Liver (tissue), 3 donors: ENCODE data around the gene ZNF557.

Experiments
- CTCF ChIP-seq: fragments of 150-350 bp; IDR thresholded peaks from 2 replicates; pipeline ENCODE4 v1.5.1; 2017; ENCODE audit warnings: improper control_type of control experiment, low read depth, low read length; ENCODE audit not compliant: missing input control
- EGR1 ChIP-seq, 2 donors: IDR thresholded peaks; 2 replicates each; pipeline ENCODE4 v1.6.1; 2016 to 2018; ENCODE audit warnings: antibody characterized with exemption in 2 of 2, low read depth in 2 of 2
- FOXA1 ChIP-seq: IDR thresholded peaks from 2 replicates; pipeline ENCODE4 v1.6.1; 2016; ENCODE audit warnings: antibody characterized with exemption
- GABPA ChIP-seq, 2 donors: IDR thresholded peaks in 1 of 2; conservative IDR thresholded peaks in 1 of 2; 2 replicates each; pipeline ENCODE4 v1.6.1; 2016; ENCODE audit warnings: antibody characterized with exemption in 2 of 2, mild to moderate bottlenecking in 1 of 2, moderate library complexity in 1 of 2
- JUND ChIP-seq, 2 donors: IDR thresholded peaks; 2 replicates each; pipeline ENCODE4 v1.6.1; 2016; ENCODE audit warnings: antibody characterized with exemption in 2 of 2
- REST ChIP-seq: IDR thresholded peaks from 2 replicates; pipeline ENCODE4 v1.6.1; 2016; ENCODE audit warnings: antibody characterized with exemption, mild to moderate bottlenecking
- YY1 ChIP-seq: IDR thresholded peaks from 2 replicates; pipeline ENCODE4 v1.6.1; 2016; ENCODE audit warnings: antibody characterized with exemption, mild to moderate bottlenecking
- TF ChIP-seq, protein P1 (sequence below): IDR thresholded peaks from 2 replicates; pipeline ENCODE4 v1.6.1; 2016; ENCODE audit warnings: antibody characterized with exemption
- TF ChIP-seq, protein P2 (sequence below): IDR thresholded peaks from 2 replicates; pipeline ENCODE4 v1.6.1; 2016; ENCODE audit warnings: antibody characterized with exemption
- donor health status: healthy.
- donor health status: healthy.

GRCh38 chr19:7119582-7119981 lies 50.1 kb downstream of the ZNF557 start:
- no peak for TF ChIP-seq GABPA (IDR thresholded peaks at IDR 0.05 in 1 of 2, conservative IDR thresholded peaks at IDR 0.05 in 1 of 2)
- TF ChIP-seq CTCF: no peak
- no peak for TF ChIP-seq JUND (IDR thresholded peaks at IDR 0.05)
- TF ChIP-seq REST: no peak
- TF ChIP-seq, protein P1, sequence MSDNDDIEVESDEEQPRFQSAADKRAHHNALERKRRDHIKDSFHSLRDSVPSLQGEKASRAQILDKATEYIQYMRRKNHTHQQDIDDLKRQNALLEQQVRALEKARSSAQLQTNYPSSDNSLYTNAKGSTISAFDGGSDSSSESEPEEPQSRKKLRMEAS: no peak
- no peak for TF ChIP-seq FOXA1
- TF ChIP-seq, protein P2, sequence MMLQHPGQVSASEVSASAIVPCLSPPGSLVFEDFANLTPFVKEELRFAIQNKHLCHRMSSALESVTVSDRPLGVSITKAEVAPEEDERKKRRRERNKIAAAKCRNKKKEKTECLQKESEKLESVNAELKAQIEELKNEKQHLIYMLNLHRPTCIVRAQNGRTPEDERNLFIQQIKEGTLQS: no peak
- TF ChIP-seq YY1: no peak
- TF ChIP-seq EGR1 (IDR thresholded peaks at IDR 0.05; ENCODE audit: low read depth in 2 of 2): no peak
